ENCODE measurements around the gene PNPLA3. TPM values are rescaled to one million over a fixed set of nuclear protein-coding genes. Genes with fewer than 3 reads are reported as not detected.

The PNPLA3 gene
- total RNA-seq, 1 experiment from 2014 or later, result 7.3 TPM

- Histone ChIP-seq H3K9me3 (ENCODE audit: control insufficient read depth in 1 of 2, insufficient read depth in 1 of 2, low read depth in 1 of 2, low read length in 2 of 2) (no peaks in the 10 kb centered on the region), H3K27me3 (ENCODE audit: insufficient read depth, low read length) (no peaks in the 10 kb centered on the region), H3K4me3 (replicated peaks in 1 of 2; ENCODE audit: low read depth in 1 of 2, low read length in 2 of 2) (no peak overlapping the region), H3K79me2 (ENCODE audit: insufficient read depth, low read length) (no peaks in the 10 kb centered on the region), H4K20me1 (ENCODE audit: insufficient read depth) (no peaks in the 10 kb centered on the region), H3K27ac (ENCODE audit: low read depth, low read length) (no peak overlapping the region), H3K4me2 (ENCODE audit: low read length) (no peak overlapping the region), H2AFZ (ENCODE audit: low read depth, low read length, poor library complexity, severe bottlenecking) (no peak overlapping the region), H3K4me1 (ENCODE audit: control insufficient read depth in 1 of 2, insufficient read depth in 2 of 2, low read length in 2 of 2) (peaks cover 0 to 11% of the 10 kb centered on the region in 2 experiments; a peak in 1 of 4 replicates), H3K9me2 (ENCODE audit: insufficient read depth) (no peaks in the 10 kb centered on the region), H3K36me3 (ENCODE audit: control insufficient read depth in 1 of 2, insufficient read depth in 2 of 2, low read length in 2 of 2) (no peaks in the 10 kb centered on the region), H3K9ac (ENCODE audit: low read length) (no peak overlapping the region)
- ChIA-PET RAD21 (ENCODE audit: low non-redundant PET in 1 of 2, low total read pairs in 2 of 2, uncharacterized antibody in 2 of 2, unreplicated experiment in 2 of 2) (interaction anchor here in 1 of 2 experiments (0.6 to 1.4 kb wide), 2 partner anchors 60 to 274 kb away, joined by 5 read pairs; no protein-coding TSS in a partner anchor), CTCF (interaction anchor here (1.1 to 2.9 kb wide), 4 partner anchors 13 to 740 kb away, joined by 3 to 30 read pairs (median 19); no protein-coding TSS in a partner anchor), POLR2A (interaction anchor here (0.8 kb wide), 1 partner anchor 14 kb away, joined by 6 read pairs; no protein-coding TSS in a partner anchor)
- BruUV-seq (replicated peaks), result no TSS peak
- intact Hi-C loops (cut with micrococcal nuclease), result loop anchor here (10.0 kb wide), 2 partner anchors 199 to 739 kb away; no protein-coding TSS in a partner anchor
- ATAC-seq (no peak), DNase-seq (ENCODE audit: low read depth, low spot score) (no peak)
- TF ChIP-seq JUND (IDR thresholded peaks at IDR 0.05) (no peak), POLR2AphosphoS5 (IDR thresholded peaks at IDR 0.05; ENCODE audit: low read depth, low read length) (no peak), ZFX (IDR thresholded peaks at IDR 0.05) (no peak), SRF (IDR thresholded peaks at IDR 0.05; ENCODE audit: low read depth) (no peak), SP1 (IDR thresholded peaks at IDR 0.05; ENCODE audit: low read depth) (no peak), EZH2phosphoT487 (IDR thresholded peaks at IDR 0.05; ENCODE audit: borderline replicate concordance) (no peak), ELF1 (IDR thresholded peaks at IDR 0.05; ENCODE audit: borderline replicate concordance, low read depth) (no peak), ATF3 (IDR thresholded peaks at IDR 0.05) (no peak), EZH2 (IDR thresholded peaks at IDR 0.05) (no peak), FOSL1 (IDR thresholded peaks at IDR 0.05; ENCODE audit: low read depth) (no peak), CEBPB (IDR thresholded peaks at IDR 0.05; ENCODE audit: low read depth) (no peak), ZBTB33 (IDR thresholded peaks at IDR 0.05; ENCODE audit: extremely low read depth, insufficient replicate concordance, low read length) (no peak), SIN3A (IDR thresholded peaks at IDR 0.05; ENCODE audit: low read depth) (no peak), YY1 (IDR thresholded peaks at IDR 0.05; ENCODE audit: extremely low read depth, insufficient replicate concordance, low read depth, low read length) (no peak), EGR1 (IDR thresholded peaks at IDR 0.05; ENCODE audit: low read depth) (no peak), CBX3 (IDR thresholded peaks at IDR 0.05; ENCODE audit: low read depth) (no peak)
Measured at GRCh38 chr22:43885786-43886185, 37.8 kb upstream of the PNPLA3 start.

Data from HCT116 (cell line).